HepG2 (cell line): ENCODE data around the gene SLC7A10. TPM values are rescaled to one million over a fixed set of nuclear protein-coding genes. Genes with fewer than 3 reads are reported as not detected.

Source experiments
- ATAC-seq: fragments of 200-7000 bp; cut with Tn5 transposase; 3 replicates; pipeline ENCODE4 v1.9.1; 2020; ENCODE audit warnings: mild to moderate bottlenecking, moderate library complexity
- BruUV-seq: library from RNA; stranded (reverse); fragments of 400-500 nt; replicated peaks from 2 replicates; lab custom pipeline; 2021; lab: Mats Ljungman, UMichigan
- CTCF ChIA-PET: fragments of 300-600 bp; formaldehyde crosslinking; extraction: SDS; loops from one replicate; lab custom pipeline; 2021; ENCODE audit warnings: low total read pairs, inconsistent platforms, low intra/inter-chr PET ratio; lab: Yijun Ruan, JAX
- POLR2A ChIA-PET: fragments of 350-600 bp; sonication (Branson Sonifier 250); formaldehyde crosslinking; loops from one replicate; lab custom pipeline; 2020; ENCODE audit warnings: antibody characterized with exemption, inconsistent platforms; lab: Yijun Ruan, JAX
- DNase-seq: peaks from one replicate; pipeline ENCODE4 v3.0.0-alpha.2; 2015; ENCODE audit warnings: low spot score
- FAIRE-seq: peaks from 3 replicates; lab custom pipeline; 2011; peaks lifted over from hg19 to GRCh38; lab: Jason Lieb, UNC
- H2AFZ ChIP-seq: one replicate; pipeline ENCODE4 v1.6.1; 2011; ENCODE audit warnings: low read length, inconsistent platforms
- H3K27ac ChIP-seq: fragments of 300-600 bp; 3 replicates; pipeline ENCODE4 v1.8.0; 2011; ENCODE audit warnings: mixed run types, mild to moderate bottlenecking, mixed read lengths, low read length, inconsistent platforms; ENCODE audit not compliant: insufficient read depth; ENCODE audit errors: extremely low read length
- H3K27me3 ChIP-seq, 2 experiments: fragments of 200-600 bp in 1 of 2; 2 replicates in 1 of 2; 3 replicates in 1 of 2; pipeline versions ENCODE4 v1.6.0 to v1.8.0; 2011; ENCODE audit warnings: low read length in 2 of 2, mild to moderate bottlenecking in 2 of 2, moderate library complexity in 2 of 2, inconsistent platforms in 1 of 2; ENCODE audit not compliant: insufficient read depth in 2 of 2, control insufficient read depth in 1 of 2
- H3K36me3 ChIP-seq, 2 experiments: fragments of 200-600 bp in 1 of 2; replicated peaks in 1 of 2; 2 replicates in 1 of 2; 3 replicates in 1 of 2; pipeline versions ENCODE4 v1.5.1 to v1.8.0; 2011; ENCODE audit warnings: low read length in 2 of 2, inconsistent platforms in 1 of 2; ENCODE audit not compliant: insufficient read depth in 2 of 2, control insufficient read depth in 1 of 2
- H3K4me1 ChIP-seq: 2 replicates; pipeline ENCODE4 v1.5.1; 2012; ENCODE audit warnings: low read length, inconsistent platforms; ENCODE audit not compliant: insufficient read depth
- H3K4me2 ChIP-seq: 2 replicates; pipeline ENCODE4 v1.6.0; 2011; ENCODE audit warnings: low read depth, low read length, inconsistent platforms
- H3K4me3 ChIP-seq, 3 experiments: fragments of 200-600 bp in 1 of 3; sonication (generic), shearing (Covaris generic) in 1 of 3; replicated peaks in 1 of 3; 2 replicates each; pipeline ENCODE4 v1.5.1; 2011 to 2016; ENCODE audit warnings: low read length in 3 of 3, inconsistent platforms in 2 of 3, low read depth in 2 of 3, mild to moderate bottlenecking in 2 of 3, control low read depth in 1 of 3, mixed read lengths in 1 of 3; ENCODE audit not compliant: insufficient read depth in 1 of 3
- H3K79me2 ChIP-seq: one replicate; pipeline ENCODE4 v1.6.1; 2011; ENCODE audit warnings: low read length, inconsistent platforms; ENCODE audit not compliant: insufficient read depth
- H3K9ac ChIP-seq: 2 replicates; pipeline ENCODE4 v1.6.0; 2011; ENCODE audit warnings: mild to moderate bottlenecking, low read depth, low read length, inconsistent platforms; ENCODE audit not compliant: insufficient read depth
- H3K9me3 ChIP-seq: 2 replicates; pipeline ENCODE4 v1.5.1; 2012; ENCODE audit warnings: mild to moderate bottlenecking, low read length
- H4K20me1 ChIP-seq: 2 replicates; pipeline ENCODE4 v1.6.0; 2011; ENCODE audit warnings: inconsistent platforms, mild to moderate bottlenecking, low read length, moderate library complexity; ENCODE audit not compliant: insufficient read depth
- GATAD2A ChIP-seq: IDR thresholded peaks from 2 replicates; pipeline ENCODE4 v1.6.1; 2016
- SRSF9 ChIP-seq: fragments of 200-400 bp; formaldehyde crosslinking; IDR thresholded peaks from 2 replicates; pipeline ENCODE4 v1.6.1; 2018; ENCODE audit warnings: borderline replicate concordance, mild to moderate bottlenecking, low read depth, low read length; ENCODE audit not compliant: insufficient read depth, poor library complexity, severe bottlenecking
- STAG1 ChIP-seq: sonication (generic); formaldehyde crosslinking; IDR thresholded peaks from 2 replicates; pipeline ENCODE4 v1.4.0; 2020; ENCODE audit warnings: missing genetic modification reagents
- ZBTB1 ChIP-seq: sonication (generic); formaldehyde crosslinking; IDR thresholded peaks from 2 replicates; pipeline ENCODE4 v1.4.0; 2020; ENCODE audit warnings: missing genetic modification reagents, borderline replicate concordance
- ZBTB20 ChIP-seq: sonication (generic); formaldehyde crosslinking; IDR thresholded peaks from 2 replicates; pipeline ENCODE4 v1.8.1; 2023; ENCODE audit warnings: missing genetic modification reagents, low read depth, mild to moderate bottlenecking, borderline replicate concordance
- WGBS: methylation state at CpG from one replicate; pipeline ENCODE4 v1.1.6; 2017; ENCODE audit warnings: low lambda C conversion rate; 5-methylcytosine and 5-hydroxymethylcytosine counted together
- in situ Hi-C: cut with HindIII; loops from 2 replicates; pipeline ENCODE4 v1.10.0; 2017; ENCODE audit warnings: low pct_unique_long_range_greater_than_20kb; ENCODE audit not compliant: extremely low pct_ligation_motif_present
- intact Hi-C: fragments of 100-400 bp; cut with micrococcal nuclease; formaldehyde crosslinking; loops from one replicate; pipeline ENCODE4 v1.10.0; 2022; ENCODE audit not compliant: unreplicated experiment
- polyA plus RNA-seq, 8 experiments: library from polyadenylated mRNA; depleted of rRNA in 3 of 8; stranded (reverse) in 7 of 8; unstranded in 1 of 8; fragments of >200 nt; fragmentation: Illumina TruSeq in 4 of 8; extraction: Trizol in 4 of 8; gene quantifications; 2 replicates each; pipeline versions ENCODE4 v1.2.1 to v1.2.3, GENCODE V29; 2011 to 2016; ENCODE audit warnings: low read depth in 4 of 8, missing spikeins in 1 of 8, mixed read lengths in 1 of 8; ENCODE audit not compliant: insufficient read depth in 1 of 8
- total RNA-seq, 5 experiments: library from RNA; depleted of rRNA; stranded (reverse); fragments of >200 nt; fragmentation: Illumina TruSeq; extraction: Trizol; gene quantifications; 2 replicates each; pipeline ENCODE4 v1.2.3, GENCODE V29; 2016; ENCODE audit warnings: low read depth in 1 of 5
- TF ChIP-seq, protein P1 (sequence below), 2 experiments: fragments of 450-650 bp in 1 of 2; sonication (generic) in 1 of 2; formaldehyde crosslinking; IDR thresholded peaks; 2 replicates each; pipeline versions ENCODE4 v1.5.0 to v1.8.0; 2020 to 2022; ENCODE audit warnings: mild to moderate bottlenecking in 1 of 2, missing genetic modification reagents in 1 of 2
- TF ChIP-seq, protein P2 (sequence below): sonication (generic); formaldehyde crosslinking; IDR thresholded peaks from 2 replicates; pipeline ENCODE4 v1.8.0; 2022; ENCODE audit warnings: mild to moderate bottlenecking, missing genetic modification reagents, moderate library complexity

Gene SLC7A10
- total and polyA plus RNA-seq, 2 of the 13 experiments (the other 11 are each of a cell fraction or from before 2014, with no cell fraction given) = 1.1 to 2.2 TPM

DNA sequence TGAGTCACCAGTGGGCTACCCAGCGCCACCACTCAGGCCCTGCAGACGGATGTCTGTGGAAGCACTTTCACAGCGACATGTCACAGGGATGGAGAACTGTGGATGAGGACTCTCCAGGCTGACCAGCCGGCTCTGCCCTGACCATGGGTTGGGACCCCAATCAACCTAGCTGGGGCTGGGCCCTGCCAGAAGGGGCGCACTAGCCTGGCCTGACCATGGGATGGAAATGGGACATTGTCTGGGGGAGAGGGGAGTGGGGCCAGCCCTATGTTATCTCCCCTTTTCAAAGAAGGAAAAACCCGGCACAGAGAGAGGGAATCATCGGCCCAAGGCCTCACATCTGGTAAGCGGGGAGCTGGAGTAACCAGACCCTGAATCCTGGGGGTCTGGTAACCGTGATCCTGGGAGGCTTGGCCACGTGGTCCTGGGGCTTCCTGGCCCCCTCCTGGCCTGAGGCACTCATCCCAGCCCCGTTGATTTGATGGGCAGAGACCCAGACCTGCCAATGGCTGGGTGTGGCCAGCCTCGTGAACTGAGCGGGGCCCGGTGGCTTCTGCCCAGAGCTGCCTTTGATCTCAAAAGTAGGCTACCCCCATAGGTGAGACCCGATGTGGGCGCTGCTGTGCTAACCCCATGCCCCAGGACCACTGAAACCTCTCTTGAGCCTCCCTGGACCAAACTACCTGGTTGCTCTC is 11.2 kb upstream of the SLC7A10 start:
- no peaks in the 10 kb centered on the region for H4K20me1 ChIP-seq
- BruUV-seq = no TSS peak
- H3K4me2 ChIP-seq = no peak overlapping the region
- ChIA-PET POLR2A (interaction anchor here (1.1 kb wide), 1 partner anchor 67 kb away, joined by 4 read pairs; no protein-coding TSS in a partner anchor), CTCF (interaction anchor here (2.5 to 2.8 kb wide), 2 partner anchors 167 to 170 kb away, joined by 10 to 20 read pairs; no protein-coding TSS in a partner anchor)
- FAIRE-seq = no peak
- intact Hi-C loops (no loop called here), in situ Hi-C loops (loop anchor here (5.0 kb wide), 3 partner anchors 65 to 535 kb away; partner anchors contain the start of gene CEBPA)
- H3K79me2 ChIP-seq = no peaks in the 10 kb centered on the region
- WGBS = 50% methylated on average over 2 of the region's 16 CpGs
- no peak overlapping the region for H2AFZ ChIP-seq
- no peak for ATAC-seq
- DNase-seq = no peak
- H3K27ac ChIP-seq = no peak overlapping the region
- peaks cover 58% of the 10 kb centered on the region for H3K4me1 ChIP-seq
- no peak overlapping the region for H3K9ac ChIP-seq
- H3K4me3 ChIP-seq = no peak overlapping the region
- H3K9me3 ChIP-seq = no peaks in the 10 kb centered on the region
- H3K36me3 ChIP-seq = no peaks in the 10 kb centered on the region
- TF ChIP-seq ZBTB20 (no peak), ZBTB1 (no peak), GATAD2A (CRISPR knock-in tag) (no peak), SRSF9 (no peak), STAG1 (CRISPR knock-in tag) (peak; percentile 18; the same call in 1 of the 2 replicates)
- TF ChIP-seq, protein P1, sequence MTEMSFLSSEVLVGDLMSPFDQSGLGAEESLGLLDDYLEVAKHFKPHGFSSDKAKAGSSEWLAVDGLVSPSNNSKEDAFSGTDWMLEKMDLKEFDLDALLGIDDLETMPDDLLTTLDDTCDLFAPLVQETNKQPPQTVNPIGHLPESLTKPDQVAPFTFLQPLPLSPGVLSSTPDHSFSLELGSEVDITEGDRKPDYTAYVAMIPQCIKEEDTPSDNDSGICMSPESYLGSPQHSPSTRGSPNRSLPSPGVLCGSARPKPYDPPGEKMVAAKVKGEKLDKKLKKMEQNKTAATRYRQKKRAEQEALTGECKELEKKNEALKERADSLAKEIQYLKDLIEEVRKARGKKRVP (CRISPR knock-in tag; IDR thresholded peaks at IDR 0.05) = no peak
- TF ChIP-seq, protein P2, sequence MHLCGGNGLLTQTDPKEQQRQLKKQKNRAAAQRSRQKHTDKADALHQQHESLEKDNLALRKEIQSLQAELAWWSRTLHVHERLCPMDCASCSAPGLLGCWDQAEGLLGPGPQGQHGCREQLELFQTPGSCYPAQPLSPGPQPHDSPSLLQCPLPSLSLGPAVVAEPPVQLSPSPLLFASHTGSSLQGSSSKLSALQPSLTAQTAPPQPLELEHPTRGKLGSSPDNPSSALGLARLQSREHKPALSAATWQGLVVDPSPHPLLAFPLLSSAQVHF (CRISPR knock-in tag) = no peak
- peaks cover 0 to 6% of the 10 kb centered on the region in 2 experiments; a peak in 1 of 5 replicates for H3K27me3 ChIP-seq
